K562 (cell line): ENCODE measurements around the gene ZNF23. TPM values are rescaled to one million over a fixed set of nuclear protein-coding genes. Genes with fewer than 3 reads are reported as not detected.

Source experiments
- ATAC-seq: fragments of 200-7000 bp; cut with Tn5 transposase; 3 replicates; pipeline ENCODE4 v1.9.1; 2020; ENCODE audit warnings: moderate library complexity
- BruUV-seq: library from RNA; stranded (reverse); fragments of 400-500 nt; replicated peaks from 2 replicates; lab custom pipeline; 2021; lab: Mats Ljungman, UMichigan
- CTCF ChIA-PET: fragments of 300-600 bp; formaldehyde crosslinking; extraction: SDS; loops from one replicate; lab custom pipeline; 2021; ENCODE audit warnings: low intra/inter-chr PET ratio; lab: Yijun Ruan, JAX
- POLR2A ChIA-PET: fragments of 300-600, 350-650 bp; sonication (Branson Sonifier 250); formaldehyde crosslinking; extraction: SDS; loops from one replicate; lab custom pipeline; 2021; ENCODE audit warnings: antibody characterized with exemption, inconsistent platforms; lab: Yijun Ruan, JAX
- DNase-seq, 4 experiments: peaks; one replicate each; pipeline versions ENCODE4 v3.0.0 to v3.0.0-alpha.2; 2011 to 2018; ENCODE audit warnings: low spot score in 3 of 4, mixed read lengths in 3 of 4; ENCODE audit errors: extremely low read depth in 1 of 4
- FAIRE-seq: peaks from 2 replicates; lab custom pipeline; 2011; peaks lifted over from hg19 to GRCh38; lab: Jason Lieb, UNC
- H2AFZ ChIP-seq: 2 replicates; pipeline ENCODE4 v1.6.0; 2011; ENCODE audit warnings: low read depth, low read length, control low read depth, inconsistent platforms
- H3K27ac ChIP-seq: fragments of 200-600 bp; 3 replicates; pipeline ENCODE4 v1.8.0; 2011; ENCODE audit warnings: low read depth, mild to moderate bottlenecking, control low read depth, inconsistent platforms, low read length, moderate library complexity, mixed read lengths; ENCODE audit errors: extremely low read depth
- H3K27me3 ChIP-seq, 2 experiments: fragments of 300-600 bp in 1 of 2; 2 replicates in 1 of 2; 3 replicates in 1 of 2; pipeline versions ENCODE4 v1.6.0 to v1.8.0; 2011; ENCODE audit warnings: inconsistent platforms in 2 of 2, low read length in 2 of 2, mild to moderate bottlenecking in 1 of 2, mixed read lengths in 1 of 2, moderate library complexity in 1 of 2; ENCODE audit not compliant: control insufficient read depth in 2 of 2, insufficient read depth in 2 of 2
- H3K36me3 ChIP-seq: fragments of 300-600 bp; 3 replicates; pipeline ENCODE4 v1.8.0; 2011; ENCODE audit warnings: mild to moderate bottlenecking, low read length, inconsistent platforms; ENCODE audit not compliant: control insufficient read depth, insufficient read depth
- H3K4me1 ChIP-seq, 2 experiments: fragments of 200-600 bp in 1 of 2; replicated peaks in 1 of 2; 2 replicates in 1 of 2; 3 replicates in 1 of 2; pipeline versions ENCODE4 v1.5.1 to v1.8.0; 2011; ENCODE audit warnings: inconsistent platforms in 2 of 2, low read length in 2 of 2, mild to moderate bottlenecking in 1 of 2, mixed read lengths in 1 of 2, moderate library complexity in 1 of 2; ENCODE audit not compliant: control insufficient read depth in 2 of 2, insufficient read depth in 2 of 2
- H3K4me2 ChIP-seq: 2 replicates; pipeline ENCODE4 v1.6.1; 2011; ENCODE audit warnings: low read length, control low read depth, inconsistent platforms, mixed read lengths; ENCODE audit not compliant: insufficient read depth
- H3K4me3 ChIP-seq: fragments of 200-600 bp; sonication (generic), shearing (Covaris generic); 2 replicates; pipeline ENCODE4 v1.5.1; 2016; ENCODE audit warnings: control low read depth, inconsistent platforms
- H3K79me2 ChIP-seq: fragments of 200-600 bp; 3 replicates; pipeline ENCODE4 v1.8.0; 2011; ENCODE audit warnings: low read length, inconsistent platforms; ENCODE audit not compliant: control insufficient read depth, insufficient read depth
- H3K9ac ChIP-seq, 2 experiments: 2 replicates each; pipeline versions ENCODE4 v1.6.0 to v1.6.1; 2011; ENCODE audit warnings: low read depth in 2 of 2, low read length in 2 of 2, control low read depth in 1 of 2, inconsistent platforms in 1 of 2, mild to moderate bottlenecking in 1 of 2, mixed read lengths in 1 of 2; ENCODE audit not compliant: insufficient read depth in 1 of 2
- H3K9me1 ChIP-seq: one replicate; pipeline ENCODE4 v1.6.0; 2011; ENCODE audit warnings: inconsistent platforms, mild to moderate bottlenecking, low read length, moderate library complexity; ENCODE audit not compliant: control insufficient read depth, insufficient read depth
- H3K9me3 ChIP-seq: replicated peaks from 2 replicates; pipeline ENCODE4 v1.5.1; 2011; ENCODE audit warnings: low read depth, low read length, inconsistent platforms; ENCODE audit not compliant: control insufficient read depth, insufficient read depth
- H4K20me1 ChIP-seq: replicated peaks from 2 replicates; pipeline ENCODE4 v1.6.1; 2011; ENCODE audit warnings: low read length, inconsistent platforms, mixed read lengths; ENCODE audit not compliant: control insufficient read depth, insufficient read depth
- BRCA1 ChIP-seq, 2 experiments: fragments of 450-650 bp in 1 of 2; sonication (generic) in 1 of 2; formaldehyde crosslinking in 1 of 2; IDR thresholded peaks; 2 replicates each; pipeline versions ENCODE4 v1.5.0 to v1.6.1; 2017 to 2020; ENCODE audit warnings: mild to moderate bottlenecking in 1 of 2, missing genetic modification reagents in 1 of 2
- CTCF ChIP-seq, 3 experiments: IDR thresholded peaks in 2 of 3; conservative IDR thresholded peaks in 1 of 3; 2 replicates each; pipeline ENCODE4 v1.5.1; 2011 to 2012; ENCODE audit warnings: low read length in 3 of 3, mild to moderate bottlenecking in 3 of 3, control low read depth in 2 of 3, improper control_type of control experiment in 1 of 3, inconsistent platforms in 1 of 3, low read depth in 1 of 3, mixed read lengths in 1 of 3, moderate library complexity in 1 of 3; ENCODE audit not compliant: insufficient read depth in 2 of 3
- E2F1 ChIP-seq: sonication (generic); formaldehyde crosslinking; IDR thresholded peaks from 2 replicates; pipeline ENCODE4 v1.8.1; 2023; ENCODE audit warnings: mild to moderate bottlenecking, missing genetic modification reagents, moderate library complexity
- E2F6 ChIP-seq, 2 experiments: IDR thresholded peaks; 2 replicates each; pipeline ENCODE4 v1.6.1; 2011; ENCODE audit warnings: borderline replicate concordance in 1 of 2, control low read depth in 1 of 2, low read depth in 1 of 2, low read length in 1 of 2, mild to moderate bottlenecking in 1 of 2, mixed read lengths in 1 of 2, moderate library complexity in 1 of 2; ENCODE audit not compliant: insufficient read depth in 1 of 2, insufficient read length in 1 of 2, poor library complexity in 1 of 2, severe bottlenecking in 1 of 2; ENCODE audit errors: extremely low read depth in 1 of 2
- GTF2B ChIP-seq: IDR thresholded peaks from 2 replicates; pipeline ENCODE4 v1.6.1; 2011; ENCODE audit not compliant: insufficient read length; ENCODE audit errors: extremely low read depth
- KAT2B ChIP-seq: IDR thresholded peaks from one replicate; pipeline ENCODE4 v1.6.1; 2012; ENCODE audit warnings: low read depth, mild to moderate bottlenecking, control low read depth, inconsistent platforms, low read length, moderate library complexity
- KDM5B ChIP-seq: fragments of 200-600 bp; sonication (generic); IDR thresholded peaks from 2 replicates; pipeline ENCODE4 v1.6.1; 2012; ENCODE audit warnings: low read depth, mild to moderate bottlenecking, moderate library complexity, low read length, control low read depth, inconsistent platforms; ENCODE audit not compliant: insufficient replicate concordance
- MTF1 ChIP-seq: fragments of 250-450 bp; sonication (Bioruptor Pico); IDR thresholded peaks from 2 replicates; pipeline ENCODE4 v1.9.0; 2021; ENCODE audit warnings: moderate library complexity, mild to moderate bottlenecking, inconsistent platforms, borderline replicate concordance
- TCFL5 ChIP-seq: fragments of 250-450 bp; sonication (Bioruptor Pico); conservative IDR thresholded peaks from 2 replicates; pipeline ENCODE4 v1.6.1; 2021; ENCODE audit warnings: mild to moderate bottlenecking, moderate library complexity, matching md5 sums
- THRB ChIP-seq: fragments of 450-650 bp; formaldehyde crosslinking; conservative IDR thresholded peaks from 2 replicates; pipeline ENCODE4 v1.4.0; 2022; ENCODE audit warnings: mild to moderate bottlenecking, missing genetic modification characterization
- ZNF398 ChIP-seq: fragments of 250-450 bp; sonication (Bioruptor Pico); IDR thresholded peaks from 2 replicates; pipeline ENCODE4 v1.8.0; 2021; ENCODE audit warnings: moderate library complexity, mild to moderate bottlenecking, inconsistent platforms
- WGBS: fragments of 100-300 bp; shearing (Covaris generic); methylation state at CpG from one replicate; pipeline ENCODE4 v1.1.6; 2016; ENCODE audit warnings: low coverage, mixed read lengths; ENCODE audit not compliant: insufficient coverage; ENCODE audit errors: missing lambda C conversion rate; 5-methylcytosine and 5-hydroxymethylcytosine counted together
- in situ Hi-C: fragments of 300-500 bp; cut with MboI; formaldehyde crosslinking; loops from 4 replicates; pipeline ENCODE4 v1.15.0; 2018; ENCODE audit warnings: inconsistent platforms, mixed read lengths
- intact Hi-C: fragments of 100-400 bp; cut with micrococcal nuclease; formaldehyde crosslinking; loops from 2 replicates; pipeline ENCODE4 v1.14.2; 2022
- polyA plus RNA-seq, 8 experiments: library from polyadenylated mRNA; depleted of rRNA in 4 of 8; stranded (reverse) in 5 of 8; unstranded in 3 of 8; fragments of >200 nt; fragmentation: Nextera tagmentation in 2 of 8; fragmentation: Illumina TruSeq in 1 of 8; extraction: Ambion mirVana in 2 of 8; extraction: Trizol in 1 of 8; gene quantifications; 2 replicates each; pipeline versions ENCODE4 v1.2.1 to v1.2.3, GENCODE V29; 2011 to 2014; ENCODE audit warnings: inconsistent platforms in 1 of 8, missing spikeins in 1 of 8
- total RNA-seq, 7 experiments: library from RNA; depleted of rRNA in 6 of 7; stranded (reverse); fragments of >200 nt in 6 of 7; fragmentation: Illumina TruSeq in 2 of 7; extraction: Trizol in 2 of 7; gene quantifications; 2 replicates each; pipeline versions ENCODE4 v1.2.1 to v1.2.3, GENCODE V29; 2011 to 2021; ENCODE audit warnings: low replicate concordance in 1 of 7

The ZNF23 gene
- total and polyA plus RNA-seq, 9 of the 15 experiments (the other 6 are each of a cell fraction or from before 2014, with no cell fraction given): 4.7 to 13.4 (median 11.2) TPM

- no peak for ATAC-seq
- POLR2A ChIA-PET: no interaction called here
- TF ChIP-seq CTCF (IDR thresholded peaks at IDR 0.05 in 2 of 3, conservative IDR thresholded peaks at IDR 0.05 in 1 of 3; ENCODE audit: insufficient read depth in 2 of 3, low read depth in 1 of 3, low read length in 3 of 3): no peak
- TF ChIP-seq E2F6 (IDR thresholded peaks at IDR 0.05; ENCODE audit: borderline replicate concordance in 1 of 2, extremely low read depth in 1 of 2, insufficient read depth in 1 of 2, insufficient read length in 1 of 2, low read depth in 1 of 2, low read length in 1 of 2, poor library complexity in 1 of 2, severe bottlenecking in 1 of 2): no peak
- TF ChIP-seq KDM5B: no peak
- TF ChIP-seq TCFL5 (CRISPR knock-in tag): no peak
- TF ChIP-seq GTF2B: no peak
- no peak for TF ChIP-seq THRB (CRISPR knock-in tag)
- TF ChIP-seq KAT2B: no peak
- no peak for TF ChIP-seq MTF1 (CRISPR knock-in tag)
- TF ChIP-seq BRCA1 (IDR thresholded peaks at IDR 0.05): no peak
- TF ChIP-seq BRCA1 (CRISPR knock-in tag; IDR thresholded peaks at IDR 0.05): no peak
- TF ChIP-seq E2F1 (CRISPR knock-in tag): no peak
- TF ChIP-seq ZNF398 (CRISPR knock-in tag): no peak
Measured at GRCh38 chr16:71476457-71477124, 14.5 kb upstream of the ZNF23 start.

More at GRCh38 chr16:71476457-71477124, 14.5 kb upstream of the ZNF23 start:
- no peaks in the 10 kb centered on the region for H3K9me3 ChIP-seq
- no TSS peak for BruUV-seq
- FAIRE-seq (no peak), DNase-seq (no peak)
- in situ Hi-C loops: no loop called here
- H3K9ac ChIP-seq: no peak overlapping the region
- no peak overlapping the region for H3K27ac ChIP-seq
- H3K4me2 ChIP-seq: no peak overlapping the region
- 18% methylated on average over 4 of the region's 4 CpGs for WGBS
- no peaks in the 10 kb centered on the region; a peak in 2 of 5 replicates for H3K4me1 ChIP-seq
- H3K79me2 ChIP-seq: no peaks in the 10 kb centered on the region
- intact Hi-C loops: no loop called here
- H4K20me1 ChIP-seq: no peaks in the 10 kb centered on the region
- H2AFZ ChIP-seq: no peak overlapping the region
- CTCF ChIA-PET: no interaction called here
- H3K9me1 ChIP-seq: no peaks in the 10 kb centered on the region
- no peak overlapping the region for H3K4me3 ChIP-seq
- H3K36me3 ChIP-seq: no peaks in the 10 kb centered on the region
- no peaks in the 10 kb centered on the region for H3K27me3 ChIP-seq
